Liver (tissue), 9 donors: ENCODE data around the gene ARMC7. TPM values are rescaled to one million over a fixed set of nuclear protein-coding genes. Genes with fewer than 3 reads are reported as not detected.
"Not testable (repeated sequence)": the region's sequence is repeated elsewhere in the genome, so short reads cannot be mapped to it uniquely, and the experiment has no call there.

Experiments
- DNase-seq: peaks from one replicate; pipeline ENCODE4 v3.0.0-alpha.2; 2017; ENCODE audit warnings: low spot score
- H3K27ac ChIP-seq, 2 donors: one replicate each; pipeline ENCODE4 v1.7.0; 2013; ENCODE audit warnings: inconsistent platforms in 2 of 2, low read length in 2 of 2, control low read depth in 1 of 2, low read depth in 1 of 2, mild to moderate bottlenecking in 1 of 2
- H3K27me3 ChIP-seq, 4 donors: one replicate each; pipeline versions ENCODE4 v1.6.1 to v1.7.0; 2013; ENCODE audit warnings: low read length in 3 of 4, inconsistent platforms in 1 of 4, mild to moderate bottlenecking in 1 of 4, moderate library complexity in 1 of 4; ENCODE audit not compliant: control insufficient read depth in 4 of 4, insufficient read depth in 4 of 4
- H3K36me3 ChIP-seq, 4 donors: one replicate each; pipeline versions ENCODE4 v1.6.1 to v1.7.0; 2013; ENCODE audit warnings: low read length in 3 of 4, mild to moderate bottlenecking in 3 of 4, low read depth in 1 of 4, moderate library complexity in 1 of 4; ENCODE audit not compliant: control insufficient read depth in 4 of 4, insufficient read depth in 3 of 4
- H3K4me1 ChIP-seq, 4 donors: one replicate each; pipeline versions ENCODE4 v1.6.1 to v1.7.0; 2013; ENCODE audit warnings: low read length in 3 of 4, mild to moderate bottlenecking in 3 of 4, moderate library complexity in 1 of 4; ENCODE audit not compliant: control insufficient read depth in 4 of 4, insufficient read depth in 4 of 4
- H3K4me3 ChIP-seq, 3 donors: one replicate each; pipeline versions ENCODE4 v1.6.1 to v1.7.0; 2013; ENCODE audit warnings: low read length in 3 of 3, control low read depth in 1 of 3, low read depth in 1 of 3, mild to moderate bottlenecking in 1 of 3
- H3K9ac ChIP-seq, 2 donors: one replicate each; pipeline ENCODE4 v1.7.0; 2013; ENCODE audit warnings: low read length in 2 of 2, mild to moderate bottlenecking in 2 of 2, moderate library complexity in 2 of 2, control low read depth in 1 of 2, low read depth in 1 of 2
- H3K9me3 ChIP-seq, 4 donors: one replicate each; pipeline versions ENCODE4 v1.6.1 to v1.7.0; 2013; ENCODE audit warnings: low read length in 3 of 4; ENCODE audit not compliant: control insufficient read depth in 4 of 4
- ATF3 ChIP-seq: IDR thresholded peaks from 2 replicates; pipeline ENCODE4 v1.6.1; 2016; ENCODE audit warnings: antibody characterized with exemption
- CTCF ChIP-seq: fragments of 150-350 bp; IDR thresholded peaks from 2 replicates; pipeline ENCODE4 v1.5.1; 2017; ENCODE audit warnings: improper control_type of control experiment, low read depth, low read length; ENCODE audit not compliant: missing input control
- FOXA1 ChIP-seq: IDR thresholded peaks from 2 replicates; pipeline ENCODE4 v1.6.1; 2016; ENCODE audit warnings: antibody characterized with exemption
- HNF4A ChIP-seq, 2 donors: conservative IDR thresholded peaks; 2 replicates each; pipeline ENCODE4 v1.6.1; 2016; ENCODE audit warnings: antibody characterized with exemption in 2 of 2, mild to moderate bottlenecking in 2 of 2
- HNF4G ChIP-seq: IDR thresholded peaks from 2 replicates; pipeline ENCODE4 v1.6.1; 2016; ENCODE audit warnings: antibody characterized with exemption
- JUND ChIP-seq, 2 donors: IDR thresholded peaks; 2 replicates each; pipeline ENCODE4 v1.6.1; 2016; ENCODE audit warnings: antibody characterized with exemption in 2 of 2
- NR2F2 ChIP-seq: IDR thresholded peaks from 2 replicates; pipeline ENCODE4 v1.6.1; 2016; ENCODE audit warnings: antibody characterized with exemption
- RAD21 ChIP-seq, 2 donors: IDR thresholded peaks; 2 replicates each; pipeline ENCODE4 v1.6.1; 2016; ENCODE audit warnings: antibody characterized with exemption in 2 of 2, mild to moderate bottlenecking in 2 of 2
- ZBTB33 ChIP-seq: IDR thresholded peaks from 2 replicates; pipeline ENCODE4 v1.6.1; 2016; ENCODE audit warnings: antibody characterized with exemption
- WGBS: extraction: QIAGEN DNeasy Blood & Tissue Kit; methylation state at CpG from one replicate; pipeline ENCODE4 v1.1.7; 2013; 5-methylcytosine and 5-hydroxymethylcytosine counted together
- polyA plus RNA-seq, 2 donors: library from polyadenylated mRNA; stranded (reverse) in 1 of 2; unstranded in 1 of 2; fragments of 200-250 nt in 1 of 2; fragments of >200 nt in 1 of 2; fragmentation: Nextera tagmentation in 1 of 2; extraction: Ambion mirVana in 1 of 2; gene quantifications; one replicate each; pipeline versions ENCODE4 v1.2.1 to v1.2.3, GENCODE V29; 2013 to 2015
- total RNA-seq, 2 donors: library from RNA; depleted of rRNA; stranded (reverse); fragments of >200 nt; gene quantifications; one replicate each; pipeline ENCODE4 v1.2.3, GENCODE V29; 2014
- donor health status: healthy.
- donor health status: healthy.
- donor health status: healthy.
- donor health status: healthy.
- donor health status: healthy.

ARMC7 gene
- total and polyA plus RNA-seq, 4 donors = 1.7 to 6.6 (median 3.7) TPM

- WGBS = 84% methylated on average over 8 of the region's 8 CpGs
- TF ChIP-seq CTCF (no peak), HNF4G (no peak), JUND (IDR thresholded peaks at IDR 0.05) (no peak)
Observed at GRCh38 chr17:75068750-75069149, 41.0 kb upstream of the ARMC7 start.

GRCh38 chr17:75069783-75070182, 40.0 kb upstream of the ARMC7 start:
- Histone ChIP-seq H3K4me3 (no peak overlapping the region), H3K27me3 (no peaks in the 10 kb centered on the region), H3K9me3 (no peaks in the 10 kb centered on the region), H3K4me1 (peaks cover 0 to 11% (median 7%) of the 10 kb centered on the region in 4 donors), H3K36me3 (peaks cover 0 to 2% (median 0%) of the 10 kb centered on the region in 4 donors), H3K27ac (no peak overlapping the region), H3K9ac (no peak overlapping the region)
- DNase-seq = no peak
- whole genome bisulfite sequencing = 63% methylated on average over 2 of the region's 2 CpGs
- no peak for TF ChIP-seq NR2F2
- TF ChIP-seq RAD21 (IDR thresholded peaks at IDR 0.05) = peak; percentile 74 to 78
- no peak for TF ChIP-seq ATF3
- TF ChIP-seq CTCF = peak; percentile 48
- no peak for TF ChIP-seq ZBTB33
- no peak for TF ChIP-seq HNF4A (conservative IDR thresholded peaks at IDR 0.05)
- no peak for TF ChIP-seq FOXA1

More at GRCh38 chr17:75068750-75069149, 41.0 kb upstream of the ARMC7 start:
- Histone ChIP-seq H3K4me3 (no peak overlapping the region), H3K4me1 (peaks cover 0 to 6% (median 3%) of the 10 kb centered on the region in 4 donors), H3K9ac (no peak overlapping the region), H3K27me3 (no peaks in the 10 kb centered on the region), H3K27ac (no peak overlapping the region), H3K36me3 (peaks cover under 1 to 7% (median 6%) of the 10 kb centered on the region in 4 donors), H3K9me3 (no peaks in the 10 kb centered on the region)
- no peak for DNase-seq

- H3K4me1 ChIP-seq = peaks cover 0 to 18% (median 15%) of the 10 kb centered on the region in 4 donors
- 79% methylated on average over 8 of the region's 8 CpGs for whole genome bisulfite sequencing
- not testable (repeated sequence) for H3K9me3 ChIP-seq, H3K27ac ChIP-seq, H3K4me3 ChIP-seq, DNase-seq, H3K9ac ChIP-seq, H3K27me3 ChIP-seq, H3K36me3 ChIP-seq
- TF ChIP-seq NR2F2 = peak; percentile 33
Observed at GRCh38 chr17:75071478-75072271, 38.1 kb upstream of the ARMC7 start.

- H3K27me3 ChIP-seq, H3K27ac ChIP-seq, H3K9me3 ChIP-seq, H3K36me3 ChIP-seq, H3K9ac ChIP-seq, H3K4me3 ChIP-seq, DNase-seq: not testable (repeated sequence)
- peaks cover 2 to 29% (median 23%) of the 10 kb centered on the region in 4 donors for H3K4me1 ChIP-seq
- WGBS = 97% methylated on average over 5 of the region's 5 CpGs
Observed at GRCh38 chr17:75072909-75073308, 36.9 kb upstream of the ARMC7 start.
